ENCODE results near the gene GADD45A.

The GADD45A gene

DNA sequence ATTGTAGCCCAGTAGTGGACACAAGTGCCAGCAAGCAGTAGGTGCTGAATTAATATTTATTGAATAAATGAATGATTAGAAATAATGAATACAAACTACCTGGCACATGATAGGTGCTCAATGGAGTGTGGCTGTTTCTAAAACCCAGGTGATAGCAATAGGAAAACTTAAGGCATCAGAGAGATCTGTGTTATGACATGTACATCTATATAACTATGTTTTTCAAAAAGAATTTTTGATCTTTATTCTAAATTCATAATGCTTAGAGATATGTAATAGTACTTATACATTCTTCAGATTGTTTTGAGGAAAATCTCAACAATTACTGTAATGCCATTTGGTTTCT, 5.0 kb downstream of the GADD45A start:
- no peak for DNase-seq

DNA sequence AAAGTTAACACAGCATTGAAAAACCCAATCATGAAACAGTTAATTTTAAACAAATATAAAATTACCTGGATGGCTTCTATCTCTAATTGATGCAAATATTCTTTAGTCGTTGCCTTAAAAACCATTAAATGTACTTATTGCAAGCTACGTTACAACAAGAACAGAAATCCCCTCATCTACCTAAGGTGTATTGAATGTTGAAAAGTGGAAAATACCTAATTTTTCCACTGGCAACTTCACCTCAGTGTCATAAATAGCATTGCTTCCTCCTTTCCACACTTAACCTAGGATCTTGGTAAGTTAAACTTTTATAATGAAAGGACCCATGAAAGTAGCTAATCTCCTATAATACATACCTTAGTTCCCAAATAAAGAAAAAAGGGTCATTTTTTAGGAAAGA, 5.4 kb downstream of the GADD45A start:
- DNase-seq, result no peak

DNA sequence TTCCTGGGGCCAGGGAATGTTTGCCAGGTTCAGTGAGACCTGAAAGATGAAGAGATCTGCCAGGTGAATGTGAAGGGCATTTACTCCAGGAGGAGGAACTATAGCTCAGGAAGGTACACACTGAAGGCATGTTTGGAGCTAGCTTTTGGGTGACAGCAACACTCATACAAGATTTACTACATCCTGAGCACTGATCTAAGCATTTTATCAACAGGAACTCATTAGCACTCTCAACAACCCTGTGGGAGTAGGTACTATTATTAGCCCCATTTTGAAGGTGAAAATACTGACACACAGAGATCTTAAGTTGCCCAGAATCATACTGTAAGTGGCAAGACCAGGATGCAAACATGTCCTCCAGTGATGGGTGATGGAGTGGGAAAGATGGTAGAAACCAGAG, 6.7 kb downstream of the GADD45A start:
- no peak for DNase-seq

- no peak for DNase-seq
Measured at GRCh38 chr1:67695963-67696362, 11.0 kb downstream of the GADD45A start.

DNA sequence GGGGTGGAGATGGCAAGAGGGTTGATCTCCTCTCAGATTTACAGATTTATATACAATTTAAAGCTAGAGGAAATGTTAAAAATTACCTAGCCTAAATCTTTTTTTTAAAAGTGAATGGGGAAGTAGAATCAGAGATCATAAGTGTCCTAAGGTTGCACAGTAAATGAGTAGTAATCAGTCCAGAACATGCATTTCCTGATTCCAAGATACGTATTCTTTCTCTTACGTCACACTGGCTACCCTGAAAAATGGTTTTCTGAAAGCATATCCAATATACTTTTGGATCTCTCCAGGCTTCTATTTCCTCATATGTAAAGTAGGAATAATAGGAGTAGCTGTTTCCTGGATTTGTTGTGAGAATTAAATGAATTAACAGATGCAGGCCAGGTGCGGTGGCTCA, 11.7 kb downstream of the GADD45A start:
- DNase-seq, result no peak

DNA sequence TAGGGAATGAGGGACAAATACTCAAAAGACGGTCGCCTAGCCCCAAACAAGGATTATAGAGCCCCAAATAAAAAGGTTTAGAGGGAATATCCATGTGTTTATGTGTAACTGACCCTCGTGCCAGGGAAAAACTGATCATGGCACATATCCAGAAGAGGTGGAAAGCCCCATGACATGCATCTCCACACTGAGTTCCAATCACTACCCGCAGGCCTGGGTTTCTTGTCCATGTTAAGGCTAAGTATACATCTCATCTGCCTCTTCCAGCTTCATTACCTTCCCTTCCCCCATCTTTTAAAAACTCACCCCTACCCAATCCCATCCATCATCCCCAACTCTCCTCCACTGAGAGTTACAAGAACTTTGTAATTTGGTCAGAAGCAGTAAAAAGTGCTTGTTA, 15.2 kb downstream of the GADD45A start:
- no peak for DNase-seq

DNA sequence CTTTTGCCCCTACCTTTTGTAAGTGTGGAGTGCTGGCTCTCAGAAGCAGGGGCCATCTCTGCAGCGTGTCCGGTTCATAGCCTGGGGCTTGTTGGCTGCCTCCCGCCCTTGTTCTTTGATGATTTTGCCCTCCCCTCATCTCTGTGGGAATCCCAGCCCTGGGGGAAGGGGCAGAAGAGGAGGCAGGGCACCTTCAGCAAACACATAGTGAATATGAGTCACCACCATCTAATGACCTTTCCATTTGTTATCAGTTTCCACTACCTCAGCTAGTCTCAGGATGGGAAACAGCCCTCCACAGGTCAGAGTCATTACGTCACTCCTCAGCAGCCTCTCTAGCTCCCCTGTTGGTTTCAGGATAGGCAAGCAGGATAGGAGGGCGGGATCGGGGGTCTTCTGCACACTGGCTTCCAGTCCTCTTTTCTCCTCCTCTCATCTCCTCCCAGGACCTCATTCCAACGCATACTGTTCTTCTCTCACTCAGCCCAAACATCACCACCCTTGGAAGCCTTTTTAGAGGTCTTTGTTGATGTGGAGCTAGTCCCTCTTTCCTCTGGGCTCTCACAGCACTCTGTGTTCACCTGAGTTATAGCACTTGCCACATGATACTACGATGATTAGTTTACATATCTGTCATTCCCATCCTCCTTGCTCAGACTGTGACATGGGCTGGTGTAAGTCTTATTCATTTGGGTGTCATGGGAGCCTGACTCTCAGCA, 15.8 kb downstream of the GADD45A start:
- DNase-seq, result no peak

DNA sequence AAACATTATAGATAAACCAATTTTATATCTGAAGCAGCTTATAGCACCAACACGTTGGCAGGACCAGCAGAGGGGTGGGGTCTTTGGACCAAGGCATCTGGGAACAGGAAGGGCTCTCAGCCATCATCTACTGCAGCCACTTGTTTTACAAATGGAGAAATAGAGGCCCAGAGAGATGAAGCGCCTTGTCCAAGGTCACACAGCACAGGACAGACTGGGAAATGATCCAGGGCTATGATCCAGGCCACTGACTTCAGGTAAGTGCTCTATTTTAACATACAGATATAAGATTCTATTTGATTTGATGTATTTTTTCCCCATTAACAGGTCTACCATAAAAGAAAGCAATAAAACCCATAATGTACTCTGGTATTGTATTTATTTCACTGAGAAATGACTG, 16.9 kb downstream of the GADD45A start:
- no peak for DNase-seq

DNA sequence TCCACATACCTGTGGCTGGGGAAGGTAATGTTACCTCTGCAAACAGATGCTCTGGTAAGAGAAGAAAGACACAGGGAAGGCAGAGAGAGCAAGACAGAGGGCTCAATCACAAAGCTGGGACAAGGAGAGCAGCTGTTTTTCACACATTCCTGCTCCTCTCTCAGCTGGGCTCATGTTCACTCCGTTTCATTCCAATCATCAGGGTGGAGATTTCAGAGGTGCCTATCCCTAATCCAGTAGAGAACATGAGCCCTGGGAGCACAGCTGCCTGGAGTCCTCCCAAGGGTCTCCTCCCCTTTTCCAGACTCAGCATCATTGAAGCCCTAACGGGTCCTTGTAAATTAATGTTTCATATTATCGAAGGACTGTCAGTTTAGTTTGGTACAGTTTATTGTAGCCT, 19.4 kb downstream of the GADD45A start:
- DNase-seq, result no peak

DNA sequence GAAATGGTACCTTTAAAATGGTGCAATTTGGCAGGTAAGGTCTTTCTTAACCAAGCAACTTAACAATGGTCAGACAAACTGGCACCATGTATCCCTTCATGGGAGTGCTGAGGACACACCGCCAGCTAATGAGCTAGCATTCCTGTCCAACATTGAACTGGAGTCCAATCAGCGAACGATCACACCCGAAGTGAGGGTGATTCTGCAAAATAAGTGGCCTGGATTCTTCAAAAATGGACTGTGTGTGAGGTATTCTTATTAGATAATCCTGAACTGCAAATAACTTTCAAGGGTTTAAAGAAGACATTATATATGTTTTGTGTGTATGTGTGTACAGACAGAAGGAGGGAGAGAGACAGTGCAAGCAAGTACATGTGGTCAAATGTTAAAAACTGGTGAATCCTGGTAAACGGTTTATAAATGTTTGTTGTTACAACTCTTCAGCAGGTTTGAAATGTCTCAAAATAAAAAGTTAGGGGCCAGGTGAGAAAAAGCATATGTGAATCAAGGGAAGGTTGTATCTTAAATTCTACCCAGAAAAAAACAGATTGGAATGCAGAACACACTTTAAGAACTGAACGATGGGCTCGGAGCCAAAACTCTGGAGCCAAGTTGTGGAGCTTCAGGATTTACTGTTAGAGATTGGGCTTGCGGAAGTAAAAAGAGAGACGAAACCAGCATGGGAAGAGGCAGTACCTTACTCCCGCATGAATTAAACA, 20.9 kb downstream of the GADD45A start:
- DNase-seq, result no peak

DNA sequence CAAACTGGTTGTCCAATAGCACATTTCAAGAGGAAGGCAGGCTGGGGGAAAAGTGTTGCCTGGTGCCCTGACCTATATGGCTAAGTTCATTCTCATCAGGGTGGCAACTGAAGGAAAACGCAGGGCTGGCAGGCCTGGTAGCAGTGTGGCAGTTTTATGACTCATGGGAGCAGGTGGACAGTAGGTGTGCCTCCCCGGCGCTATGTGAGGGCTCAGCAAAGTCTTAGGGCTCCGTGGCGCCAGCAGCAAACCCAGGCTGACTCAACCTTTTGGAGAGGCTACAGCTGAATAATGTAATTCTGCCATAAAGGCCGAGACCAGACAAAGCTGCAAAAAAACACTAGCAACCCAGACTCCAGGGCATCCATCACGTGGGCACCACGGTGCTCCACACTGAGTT, 23.6 kb downstream of the GADD45A start:
- DNase-seq, result no peak

DNA sequence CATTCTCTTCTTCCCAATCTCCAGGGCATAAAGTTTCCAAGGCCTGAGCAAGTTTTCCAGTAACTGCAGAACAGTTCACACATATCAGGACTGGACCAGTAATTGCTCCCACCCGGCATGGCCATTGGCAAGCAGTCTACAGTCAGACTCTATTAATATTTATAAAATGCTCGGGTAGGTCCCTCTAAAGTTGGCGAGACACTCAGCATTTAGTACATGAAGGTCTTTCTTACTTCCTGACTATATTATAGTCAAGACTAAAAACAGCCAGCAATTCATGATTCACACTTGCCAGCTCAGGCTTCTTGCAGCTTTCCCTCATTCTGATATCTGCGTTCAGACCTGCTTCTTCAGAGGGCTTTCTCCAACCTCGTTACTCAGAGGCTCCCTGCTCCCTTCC, 25.4 kb downstream of the GADD45A start:
- no peak for DNase-seq

GRCh38 chr1:67711158-67711854, 26.3 kb downstream of the GADD45A start:
- no peak for DNase-seq

DNA sequence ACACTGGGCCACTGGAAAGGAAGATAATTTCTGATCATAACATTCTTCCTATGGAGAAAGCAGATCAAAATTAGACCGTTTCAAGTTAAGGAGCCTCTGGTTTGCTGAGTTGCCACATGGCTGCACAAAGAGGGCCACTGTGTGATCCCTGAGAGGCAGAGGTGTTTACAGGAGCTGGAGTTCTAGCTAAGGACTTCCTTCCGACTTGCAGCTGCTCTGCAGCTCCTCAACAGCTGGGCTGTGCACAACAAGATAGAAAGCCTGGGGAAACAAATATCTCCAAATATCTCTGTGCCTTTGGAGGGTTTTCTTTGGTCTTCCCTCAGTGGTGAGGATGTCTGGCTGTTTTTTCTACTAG, 26.8 kb downstream of the GADD45A start:
- DNase-seq, result no peak

DNA sequence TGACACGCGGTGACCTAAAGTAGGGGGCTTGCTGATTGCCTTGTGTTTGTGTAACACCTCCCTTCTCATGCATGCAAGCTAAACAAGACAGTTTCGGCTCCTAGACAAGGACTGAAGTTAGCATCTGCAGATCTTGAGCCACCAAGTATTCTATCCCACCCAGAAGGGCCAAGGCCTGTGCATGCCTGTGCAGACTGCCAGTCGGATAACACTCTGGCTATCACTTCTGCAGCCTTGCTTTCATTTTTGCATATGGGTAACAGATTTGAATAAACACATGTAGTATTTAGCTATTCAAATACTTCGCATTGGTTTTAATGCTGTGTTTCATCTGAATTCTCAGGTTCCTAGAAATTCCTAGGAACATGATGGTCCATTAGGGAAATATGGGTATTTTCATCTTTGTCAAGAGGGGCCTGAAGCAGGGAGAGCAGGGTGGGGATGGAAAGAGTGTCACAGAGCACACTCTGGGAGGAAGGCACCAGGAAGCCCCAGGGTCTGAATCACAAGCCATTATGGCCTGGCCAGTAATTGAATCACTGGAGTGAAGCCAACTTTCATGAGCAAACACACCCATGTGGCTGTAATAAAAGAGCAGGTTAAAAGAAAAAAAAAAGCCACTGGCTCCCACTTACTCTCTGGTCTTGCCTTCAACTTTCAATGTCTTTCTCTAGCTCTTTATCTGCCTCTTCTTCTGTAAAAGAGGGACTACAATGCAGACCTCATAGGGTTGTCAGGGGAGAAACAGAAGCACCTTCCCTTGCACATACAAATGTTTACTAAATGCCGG, 28.3 kb downstream of the GADD45A start:
- DNase-seq, result no peak

GRCh38 chr1:67715819-67716218, 30.8 kb downstream of the GADD45A start:
- DNase-seq, result no peak

GRCh38 chr1:67716800-67717199, 31.8 kb downstream of the GADD45A start:
- no peak for DNase-seq

GRCh38 chr1:67717876-67718275, 32.9 kb downstream of the GADD45A start:
- no peak for DNase-seq

- no peak for DNase-seq
Measured at GRCh38 chr1:67719329-67720196, 34.6 kb downstream of the GADD45A start.

DNA sequence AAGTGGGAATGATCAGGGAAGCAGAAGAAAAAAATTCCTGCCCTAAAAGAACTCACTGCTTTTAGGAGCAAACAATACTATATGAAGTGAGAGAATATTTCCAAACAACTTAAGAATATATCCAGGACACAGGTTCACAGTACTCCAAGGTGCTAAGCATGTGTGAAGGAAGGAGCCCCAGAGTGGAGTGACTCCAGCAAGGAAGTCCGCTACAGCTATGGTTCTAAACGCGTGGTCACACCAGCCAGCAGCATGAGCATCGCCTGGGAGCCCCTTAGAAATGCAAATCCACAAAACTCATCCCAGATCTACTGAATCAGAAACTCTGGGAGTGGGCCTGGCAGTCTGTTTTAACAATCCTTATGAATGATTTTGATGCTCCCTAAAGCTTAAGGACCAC, 36.1 kb downstream of the GADD45A start:
- no peak for DNase-seq

DNA sequence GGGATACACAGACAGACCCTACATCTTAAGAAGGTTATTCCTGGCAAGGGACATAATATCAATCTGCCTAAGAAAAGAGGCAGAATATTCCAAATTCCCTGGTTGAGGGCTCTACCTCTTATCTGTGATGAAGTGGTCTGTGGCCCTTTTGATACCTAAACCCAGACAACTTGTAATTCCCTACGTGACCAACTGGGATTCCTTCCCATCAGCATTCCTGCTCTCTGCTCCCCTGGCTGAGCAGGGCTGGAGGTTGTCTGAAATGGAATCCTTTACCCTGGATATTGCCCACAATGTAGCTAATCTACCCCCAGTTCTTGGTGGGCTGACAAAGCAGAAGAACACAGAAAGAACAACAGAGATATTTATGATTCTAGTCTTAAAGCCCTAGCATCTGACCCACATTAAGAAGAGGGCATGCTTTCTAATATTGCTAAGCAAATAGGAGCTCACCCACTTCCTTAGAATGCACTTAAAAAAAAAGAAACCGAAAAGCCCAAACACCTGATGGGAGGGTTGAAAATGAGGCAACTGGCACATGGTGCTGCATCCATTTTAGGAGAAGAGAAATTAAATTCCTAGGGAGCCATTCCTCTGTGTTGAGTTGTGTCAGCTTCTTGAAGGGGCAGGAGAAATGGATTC, 36.8 kb downstream of the GADD45A start:
- no peak for DNase-seq
